Activated CD4-positive, alpha-beta T cell treated with anti-CD3 and anti-CD28 coated beads, Interleukin-2, amount 50 U/mL, for 48 hours (primary cell): ENCODE results near the gene ANTXR2.
A peak's percentile ranks its signal among the peaks of the same experiment; 100 is the strongest.

Experiments used
- DNase-seq, 2 experiments: peaks; one replicate each; pipeline ENCODE4 v3.0.0-alpha.2; 2020

Gene ANTXR2

GRCh38 chr4:80091688-80092087 lies 18.7 kb upstream of the ANTXR2 start:
- DNase-seq, result no peak

GRCh38 chr4:80091184-80091583 lies 18.2 kb upstream of the ANTXR2 start:
- DNase-seq, result no peak

- no peak for DNase-seq
Observed at GRCh38 chr4:80090090-80090489, 17.1 kb upstream of the ANTXR2 start.

- no peak for DNase-seq
Observed at GRCh38 chr4:80088471-80088870, 15.4 kb upstream of the ANTXR2 start.

GRCh38 chr4:80086296-80086695 lies 13.3 kb upstream of the ANTXR2 start:
- no peak for DNase-seq

GRCh38 chr4:80085081-80085480 lies 12.1 kb upstream of the ANTXR2 start:
- DNase-seq, result no peak

- DNase-seq, result no peak
Observed at GRCh38 chr4:80082693-80083092, 9.7 kb upstream of the ANTXR2 start.

- DNase-seq, result no peak
Observed at GRCh38 chr4:80081566-80081965, 8.5 kb upstream of the ANTXR2 start.

GRCh38 chr4:80079255-80079923 lies 6.4 kb upstream of the ANTXR2 start:
- no peak for DNase-seq

GRCh38 chr4:80078346-80079092 lies 5.5 kb upstream of the ANTXR2 start:
- no peak for DNase-seq

- no peak for DNase-seq
Observed at GRCh38 chr4:80077639-80078038, 4.6 kb upstream of the ANTXR2 start.

GRCh38 chr4:80076681-80077080 lies 3.7 kb upstream of the ANTXR2 start:
- DNase-seq, result no peak

GRCh38 chr4:80075995-80076675 lies 3.1 kb upstream of the ANTXR2 start:
- DNase-seq, result no peak

- no peak for DNase-seq
Observed at GRCh38 chr4:80074651-80075050, 1.6 kb upstream of the ANTXR2 start.

GRCh38 chr4:80074069-80074468 lies 1.0 kb upstream of the ANTXR2 start:
- no peak for DNase-seq

- no peak for DNase-seq
Observed at GRCh38 chr4:80073473-80074008, 512 bp upstream of the ANTXR2 start.

- peak; percentile 53 to 63 for DNase-seq
Observed at GRCh38 chr4:80072228-80072743, 743 bp downstream of the ANTXR2 start.

- no peak for DNase-seq
Observed at GRCh38 chr4:80071604-80072227, 1.3 kb downstream of the ANTXR2 start.

GRCh38 chr4:80070880-80071603 lies 2.0 kb downstream of the ANTXR2 start:
- no peak for DNase-seq

GRCh38 chr4:80069837-80070731 lies 2.9 kb downstream of the ANTXR2 start:
- DNase-seq, result no peak
